ENCODE results near the gene BABAM1.

DNA sequence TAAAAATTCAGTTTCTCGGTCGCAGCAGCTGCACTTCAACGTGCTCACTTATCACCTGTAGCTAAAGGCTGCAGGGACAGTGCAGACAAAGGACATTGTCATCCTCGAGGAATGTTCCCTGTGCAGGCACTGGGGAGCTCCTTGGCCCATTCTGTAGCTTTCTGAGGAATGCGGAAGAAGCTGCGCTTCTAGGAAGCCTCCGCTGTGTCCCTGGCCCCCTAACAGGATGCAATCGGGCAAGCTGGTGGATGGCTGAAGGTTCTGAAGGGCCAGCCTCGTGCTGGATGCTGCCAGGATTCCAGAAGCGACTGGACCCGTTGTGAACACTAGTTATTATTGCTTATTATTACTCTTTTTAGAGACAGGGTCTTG, 59.3 kb downstream of the BABAM1 start:
- TF ChIP-seq POLR2AphosphoS5 (IDR thresholded peaks at IDR 0.05; ENCODE audit: low read depth, low read length) (no peak), TAF1 (IDR thresholded peaks at IDR 0.05; ENCODE audit: low read depth, low read length) (no peak), POLR2A (IDR thresholded peaks at IDR 0.05; ENCODE audit: low read depth, low read length) (no peak)

Measured in GM12891 (cell line).